Measurements from ENCODE around the gene LGALS16.
"Not testable (repeated sequence)": the region's sequence is repeated elsewhere in the genome, so short reads cannot be mapped to it uniquely, and the experiment has no call there.

Gene LGALS16

DNA sequence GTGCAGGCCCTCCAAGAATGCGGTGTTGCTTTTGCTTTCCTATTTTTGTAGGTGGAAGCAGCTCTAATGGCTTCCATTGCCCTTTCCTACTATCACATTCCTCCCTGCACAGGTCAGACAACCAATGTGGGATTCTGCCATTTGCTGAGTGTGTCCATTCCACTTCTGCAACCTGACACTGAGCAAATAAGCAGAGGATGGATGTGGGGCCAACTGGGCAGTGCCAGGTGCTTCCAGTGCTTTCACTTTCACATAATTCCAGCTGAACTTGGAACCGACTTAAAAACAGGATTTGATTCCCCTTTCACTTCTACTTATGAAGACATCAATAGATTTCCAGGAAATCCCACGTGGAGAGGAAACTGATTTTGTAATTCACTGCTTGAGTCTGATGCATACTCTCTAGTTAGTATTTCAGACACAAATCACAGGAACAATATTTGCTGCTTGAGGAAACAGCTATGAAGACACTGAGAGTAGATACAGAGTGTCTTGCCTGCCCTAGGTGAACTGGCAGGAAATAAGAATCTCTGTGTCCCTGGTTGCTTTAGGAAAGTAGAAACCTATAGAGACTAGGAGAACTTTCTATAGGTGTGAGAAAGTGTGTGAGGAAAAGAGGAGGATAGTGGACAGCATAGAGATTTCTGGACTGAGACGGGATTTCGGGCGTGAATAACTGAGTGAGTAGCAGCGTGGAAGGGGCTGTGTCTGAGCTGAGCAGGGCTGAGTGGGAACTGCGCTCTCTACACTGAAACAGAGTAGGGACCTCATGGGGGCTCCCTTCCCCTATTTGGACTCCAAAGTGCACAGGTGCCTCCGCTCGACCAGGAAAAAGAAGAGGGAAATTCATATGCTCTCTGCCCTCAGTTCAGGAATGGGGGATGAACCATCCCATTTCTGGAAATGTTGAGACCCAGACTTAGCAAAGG lies 22.5 kb downstream of the LGALS16 start:
- no peak for DNase-seq

DNA sequence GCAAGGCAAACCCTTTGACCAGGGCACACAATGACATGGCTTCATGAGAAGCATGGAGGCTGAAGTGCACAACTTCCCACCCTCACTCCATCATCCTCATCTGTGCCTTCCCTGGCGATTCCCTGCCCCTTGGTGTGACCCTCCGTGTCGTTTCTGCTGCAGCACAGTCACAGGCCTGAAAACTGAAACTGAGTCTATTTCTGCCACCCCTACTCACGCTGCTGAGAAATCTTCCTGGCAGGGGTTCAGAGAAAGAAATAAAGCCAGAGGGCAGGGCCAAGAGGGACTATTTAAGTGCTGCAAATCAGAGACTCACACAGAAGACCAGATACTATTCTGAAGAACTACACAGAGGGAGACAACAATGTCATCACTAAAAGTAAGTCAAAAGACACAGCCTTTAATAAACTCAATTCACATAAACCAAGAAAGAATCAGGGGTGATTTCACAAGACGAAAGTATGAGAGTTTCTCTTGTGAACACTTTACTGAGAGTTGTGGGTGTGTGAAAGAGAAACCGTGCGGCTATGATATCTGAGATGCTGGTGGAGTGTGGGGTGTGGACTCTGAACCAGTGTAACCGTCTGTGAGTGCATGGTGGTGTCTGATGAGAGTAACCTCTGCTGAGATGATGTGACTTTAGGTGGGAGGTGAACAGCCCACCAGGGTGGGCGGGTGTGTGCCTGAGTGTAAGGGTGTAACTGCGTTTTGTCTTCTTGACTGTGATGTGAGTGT lies 23.5 kb downstream of the LGALS16 start:
- no peak for DNase-seq

DNA sequence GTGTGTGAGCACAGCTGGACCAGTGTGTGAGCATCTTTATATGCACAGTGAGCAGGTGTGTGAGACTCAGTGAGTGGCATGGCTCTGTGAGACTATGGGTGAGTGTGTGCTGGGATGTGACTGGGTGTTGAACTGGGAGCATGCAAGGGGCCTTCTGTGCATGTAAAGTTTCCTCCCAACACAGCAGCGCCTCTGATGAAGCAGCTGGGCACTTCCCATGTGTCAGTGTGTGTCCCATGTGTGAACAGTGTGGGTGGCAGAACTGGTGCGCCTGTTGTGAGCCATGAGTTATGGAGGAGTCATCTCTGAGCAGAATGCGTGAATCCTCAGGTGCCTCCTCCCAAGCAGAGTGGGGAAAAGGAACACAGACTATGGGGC lies 24.1 kb downstream of the LGALS16 start:
- no peak for DNase-seq

DNA sequence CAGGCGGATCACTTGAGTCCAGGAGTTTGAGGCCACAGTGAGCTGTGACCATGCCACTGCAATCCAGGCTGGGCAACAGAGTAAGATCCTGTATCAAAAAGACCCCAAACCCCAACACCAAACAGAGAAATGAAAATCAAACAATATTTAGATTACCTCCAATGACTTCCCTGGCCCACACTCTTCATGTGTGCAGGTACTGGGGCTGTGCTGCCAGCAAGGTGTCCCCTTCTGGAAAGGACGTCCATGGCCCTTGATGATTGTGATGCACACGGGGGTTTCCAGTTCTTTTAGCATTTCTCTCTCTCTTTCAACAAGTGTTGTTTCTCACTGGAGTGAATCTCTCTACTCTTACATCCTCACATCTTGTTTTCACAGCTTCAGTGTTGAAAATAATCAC lies 24.9 kb downstream of the LGALS16 start:
- no peak for DNase-seq

DNA sequence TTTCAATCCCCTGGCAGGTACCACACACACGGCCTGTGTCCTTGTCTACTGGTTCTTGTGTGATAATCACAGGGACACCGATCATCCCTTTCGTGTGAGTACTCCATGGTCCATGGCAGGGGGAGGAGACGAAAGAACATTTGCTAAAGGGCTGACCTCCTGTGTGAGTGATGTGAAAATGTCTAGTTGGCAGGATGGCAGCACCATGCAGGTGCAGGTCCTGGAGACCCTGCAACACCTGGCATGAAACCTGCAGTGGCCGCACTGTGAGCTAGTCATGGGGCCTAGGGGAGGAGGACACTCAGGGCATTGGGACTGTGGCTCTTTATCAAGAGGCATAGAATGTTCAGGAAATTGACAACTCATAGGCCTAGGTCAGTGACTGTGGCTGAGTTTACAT lies 25.7 kb downstream of the LGALS16 start:
- no peak for DNase-seq

DNA sequence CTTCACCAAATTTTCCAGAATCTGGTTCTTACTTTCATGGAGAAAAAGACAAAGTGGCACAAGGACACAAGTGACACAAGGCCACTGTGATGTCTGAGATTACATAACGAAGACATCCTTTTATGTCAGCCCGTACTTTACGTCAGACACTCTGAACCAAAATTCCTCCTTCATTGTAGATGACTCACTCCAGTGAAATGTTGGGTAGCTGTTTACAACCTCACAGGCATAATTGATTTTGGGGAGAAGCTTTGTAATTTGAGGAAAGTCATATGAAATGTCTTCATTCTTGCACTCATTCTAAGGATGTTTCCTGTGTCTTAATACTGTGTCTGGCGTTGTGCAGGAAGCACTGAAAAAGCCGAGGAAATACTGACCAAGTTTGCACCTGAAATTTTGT lies 28.6 kb downstream of the LGALS16 start:
- DNase-seq = no peak

DNA sequence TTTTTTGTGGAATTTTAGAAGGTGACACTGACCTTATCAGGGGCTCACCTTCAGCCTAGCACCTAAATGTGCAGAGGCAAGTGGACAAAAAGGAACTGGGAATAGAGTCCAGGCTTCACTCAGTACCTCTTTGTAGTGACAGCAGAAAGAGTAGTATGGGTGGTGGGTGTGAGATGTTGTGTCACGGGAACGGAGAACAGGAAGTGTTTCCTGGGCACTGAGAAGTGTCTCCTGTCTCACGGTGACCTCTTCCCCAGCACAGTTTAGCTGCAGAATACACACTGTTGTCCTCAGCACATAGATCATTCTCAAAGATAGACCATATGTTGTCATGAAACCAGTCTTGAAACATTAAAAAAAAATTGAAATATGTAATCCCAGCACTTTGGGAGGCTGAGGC lies 31.0 kb downstream of the LGALS16 start:
- DNase-seq = no peak

DNA sequence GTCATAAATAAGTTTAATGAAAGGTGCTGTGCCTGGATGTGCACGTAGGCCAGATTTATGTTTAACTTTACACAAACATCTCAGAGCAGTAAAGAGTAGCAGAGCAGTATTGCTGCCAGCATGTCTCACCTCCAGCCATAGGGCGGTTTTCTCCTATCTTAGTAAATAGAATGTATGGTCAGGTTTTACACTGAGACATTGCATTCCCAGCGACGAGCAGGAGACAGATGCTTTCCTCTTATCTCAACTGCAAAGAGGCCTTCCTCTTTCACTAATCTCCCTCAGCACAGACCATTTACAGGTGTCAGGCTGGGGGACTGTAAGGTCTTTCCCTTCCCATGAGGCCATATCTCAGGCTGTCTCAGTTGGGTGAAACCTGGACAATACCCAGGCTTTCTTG lies 32.9 kb downstream of the LGALS16 start:
- not testable (repeated sequence) for DNase-seq

DNA sequence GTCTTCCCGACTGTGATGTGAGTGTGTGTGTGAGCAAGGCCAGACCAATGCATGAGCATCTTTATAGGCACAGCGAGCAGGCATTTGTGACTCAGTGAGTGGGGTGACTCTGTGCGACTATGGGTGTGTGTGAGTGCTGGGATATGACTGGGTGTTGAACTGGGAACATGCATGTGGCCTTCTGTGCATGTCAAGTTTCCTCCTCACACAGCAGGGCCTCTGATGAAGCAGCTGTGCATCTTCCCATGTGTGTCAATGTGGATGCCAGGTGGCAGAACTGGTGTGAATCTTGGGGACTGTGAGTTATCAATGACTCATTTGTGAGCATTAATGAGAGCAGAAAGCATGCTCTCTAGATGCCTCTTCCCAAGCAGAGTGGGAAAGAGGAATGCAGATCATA lies 36.5 kb downstream of the LGALS16 start:
- DNase-seq = no peak

DNA sequence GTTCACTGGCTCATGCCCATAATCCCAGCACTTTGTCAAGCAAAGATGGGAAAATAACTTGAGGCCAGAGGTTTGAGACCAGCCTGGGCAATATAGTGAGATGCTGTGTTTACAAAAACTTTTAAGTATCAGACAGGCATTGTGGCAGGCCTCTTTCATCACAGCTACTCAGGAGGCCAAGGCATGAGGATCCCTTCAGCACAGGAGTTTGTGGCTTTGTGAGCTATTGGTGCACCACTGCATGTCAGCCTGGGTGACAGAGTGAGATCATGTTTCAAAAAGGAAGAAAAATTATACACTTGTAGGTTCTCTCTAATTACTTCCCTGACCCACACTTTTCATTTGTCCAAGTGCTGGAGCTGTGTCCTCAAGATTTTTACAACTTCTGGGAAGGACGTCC lies 37.1 kb downstream of the LGALS16 start:
- no peak for DNase-seq

DNA sequence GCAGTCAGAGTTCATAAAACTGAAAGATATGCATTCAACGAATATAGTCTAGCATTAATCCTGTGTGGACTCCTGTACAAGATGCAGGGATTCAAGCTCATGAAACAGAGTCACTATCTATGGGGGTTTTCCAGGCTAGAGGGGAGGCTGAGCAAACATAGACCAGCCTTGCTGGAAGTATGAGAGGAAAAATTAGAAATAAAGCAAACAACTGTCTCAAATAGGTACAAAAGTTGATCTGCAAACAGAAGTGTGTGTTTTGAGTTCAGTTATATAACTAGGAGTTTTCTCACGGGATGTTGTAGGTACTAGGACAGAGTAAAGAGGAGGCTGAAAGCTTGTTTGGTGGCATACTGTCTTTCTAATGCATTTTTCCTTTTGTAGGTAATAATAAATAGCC lies 40.0 kb downstream of the LGALS16 start:
- DNase-seq = no peak

DNA sequence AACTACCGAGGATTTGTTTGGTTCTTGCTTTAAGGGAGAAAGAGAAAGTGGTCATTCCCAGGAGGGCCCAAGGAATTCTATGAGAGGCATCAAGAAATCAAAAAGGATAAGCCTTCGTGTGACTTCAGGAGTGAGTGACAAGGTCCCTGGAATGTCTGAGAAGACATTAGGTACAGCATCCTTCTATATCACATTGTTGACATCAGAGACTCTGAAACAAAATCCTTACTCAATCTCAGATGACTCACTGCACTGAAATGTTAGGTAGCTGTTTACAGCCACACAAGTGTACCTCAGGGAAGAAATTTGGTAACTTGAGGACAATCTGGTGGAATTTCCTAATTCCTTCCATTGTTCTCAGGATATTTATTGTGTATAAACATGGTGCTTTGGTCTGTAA lies 40.7 kb downstream of the LGALS16 start:
- no peak for DNase-seq

DNA sequence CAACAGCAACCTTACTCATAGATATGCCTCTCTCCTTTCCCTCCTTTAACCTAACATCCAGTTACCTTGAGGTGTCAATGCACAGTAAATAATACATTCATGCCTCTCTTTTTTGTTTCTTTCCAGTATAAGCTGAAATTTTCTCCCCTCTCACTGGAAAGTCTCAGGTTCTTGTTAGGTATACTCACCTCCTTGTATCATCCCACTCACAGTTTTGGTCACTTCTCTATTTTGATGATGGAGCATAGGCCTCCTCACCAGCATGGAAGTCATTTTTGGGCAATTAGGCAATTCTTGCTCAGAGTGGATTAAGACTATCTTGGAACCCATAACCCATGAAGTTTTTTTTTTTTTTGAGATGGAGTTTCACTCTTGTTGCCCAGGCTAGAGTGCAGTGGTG lies 42.8 kb downstream of the LGALS16 start:
- DNase-seq = no peak

DNA sequence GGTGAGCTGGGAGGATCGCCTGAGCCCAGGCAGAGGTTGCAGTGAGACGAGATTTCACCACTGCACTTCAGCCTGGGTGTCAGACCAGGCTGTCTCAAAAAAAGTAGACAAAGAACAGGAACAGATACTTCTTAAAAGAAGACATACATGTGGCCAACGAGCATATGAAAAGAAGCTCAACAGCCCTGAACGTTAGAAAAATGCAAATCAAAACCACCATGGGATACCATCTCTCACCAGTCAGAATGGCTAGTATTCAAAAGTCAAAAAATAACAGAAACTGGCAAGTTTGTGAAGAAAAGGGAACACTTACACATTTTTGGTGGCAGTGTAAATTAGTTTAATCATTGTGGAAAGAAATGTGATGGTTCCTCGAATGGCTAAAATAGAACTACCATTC lies 45.6 kb downstream of the LGALS16 start:
- no peak for DNase-seq

DNA sequence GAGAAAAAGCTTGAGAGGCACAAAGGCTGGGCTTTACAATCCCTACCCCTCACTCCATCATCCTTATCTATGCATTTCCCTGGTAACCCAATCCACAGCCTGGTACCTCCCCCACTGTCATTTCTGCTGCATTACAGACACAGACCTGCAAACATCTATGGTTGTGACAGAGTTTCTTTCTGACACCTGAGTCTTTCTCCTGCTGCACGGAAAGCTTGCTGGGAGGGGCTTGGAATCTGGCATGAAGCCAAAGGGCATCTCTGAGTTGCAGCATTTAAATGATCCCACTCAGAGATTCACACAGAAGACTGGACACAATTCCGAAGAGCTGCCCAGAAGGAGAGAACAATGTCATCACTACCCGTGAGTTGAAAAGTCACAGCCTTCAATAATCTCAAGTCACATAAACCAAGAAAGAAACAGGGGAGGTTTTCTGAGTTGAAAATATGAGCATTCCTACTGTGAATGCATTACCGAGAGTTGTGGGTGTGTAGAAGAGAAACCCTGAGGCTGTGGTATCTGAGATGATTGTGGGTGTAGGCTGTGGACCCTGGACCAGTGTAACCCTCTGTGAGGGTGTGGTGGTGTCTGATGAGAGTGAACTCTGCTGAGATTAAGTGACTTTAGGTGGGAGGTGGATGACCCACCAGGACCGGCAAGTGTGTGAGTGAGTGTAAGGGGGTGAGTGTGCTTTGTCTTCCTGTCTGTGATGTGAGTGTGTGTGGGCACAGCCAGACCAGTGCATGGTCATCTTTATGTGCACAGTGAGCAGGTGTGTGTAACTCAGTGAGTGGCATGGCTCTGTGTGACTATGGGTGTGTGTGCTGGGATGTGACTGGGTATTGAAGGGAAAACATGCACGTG lies 48.7 kb downstream of the LGALS16 start, which contains the start of gene LGALS14:
Gene LGALS14 (plus strand): TSS at position 301 of the 864 bp plus-strand sequence. CDS start 48 bp downstream, at position 349.
- no peak for DNase-seq

DNA sequence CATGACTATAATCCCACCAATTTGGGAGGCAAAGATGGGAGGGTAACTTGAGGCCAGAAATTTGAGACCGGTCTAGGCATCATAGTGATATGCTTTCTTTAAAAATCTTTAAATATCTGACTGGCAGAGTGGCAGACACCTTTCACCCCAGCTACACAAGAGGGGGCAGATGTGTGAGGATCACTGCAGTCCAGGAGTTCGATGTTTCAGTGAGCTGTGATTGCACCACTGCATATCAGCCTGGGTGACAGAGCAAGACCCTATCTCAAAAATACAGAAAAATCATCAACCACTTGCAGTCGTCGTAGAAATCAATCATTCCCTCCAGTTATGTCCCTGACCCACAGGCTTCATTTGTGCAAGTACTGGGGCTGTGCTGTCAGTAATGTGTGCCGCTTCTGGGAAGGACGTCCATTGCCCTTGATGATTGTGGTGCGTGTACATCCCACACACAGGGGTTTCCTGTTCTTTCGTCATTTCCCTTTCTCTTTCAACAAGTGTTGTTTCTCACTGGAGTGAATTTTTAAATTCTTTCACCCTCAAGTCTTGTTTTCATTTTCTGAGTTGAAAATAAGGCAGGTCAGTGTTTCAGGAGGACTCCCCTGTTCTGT lies 50.0 kb downstream of the LGALS16 start:
- no peak for DNase-seq

DNA sequence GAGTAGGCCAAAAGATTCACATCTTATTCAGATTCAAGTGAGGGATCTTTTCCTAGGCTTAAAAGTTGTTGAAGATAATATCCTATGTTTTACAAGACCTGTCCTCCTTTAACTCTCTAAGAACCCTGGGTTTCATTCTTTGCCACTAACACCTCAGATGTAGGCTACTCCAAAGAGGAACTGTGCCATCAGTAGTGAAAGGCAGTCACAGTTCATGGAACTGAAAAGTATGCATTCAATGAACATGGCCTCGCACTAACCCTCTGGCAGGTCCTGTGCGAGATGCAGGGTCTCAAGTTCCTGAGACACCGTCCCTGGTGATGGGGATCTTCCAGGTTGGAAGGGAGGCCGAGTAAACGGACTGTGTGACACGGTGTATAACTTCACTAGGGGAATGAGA lies 52.9 kb downstream of the LGALS16 start:
- no peak for DNase-seq

DNA sequence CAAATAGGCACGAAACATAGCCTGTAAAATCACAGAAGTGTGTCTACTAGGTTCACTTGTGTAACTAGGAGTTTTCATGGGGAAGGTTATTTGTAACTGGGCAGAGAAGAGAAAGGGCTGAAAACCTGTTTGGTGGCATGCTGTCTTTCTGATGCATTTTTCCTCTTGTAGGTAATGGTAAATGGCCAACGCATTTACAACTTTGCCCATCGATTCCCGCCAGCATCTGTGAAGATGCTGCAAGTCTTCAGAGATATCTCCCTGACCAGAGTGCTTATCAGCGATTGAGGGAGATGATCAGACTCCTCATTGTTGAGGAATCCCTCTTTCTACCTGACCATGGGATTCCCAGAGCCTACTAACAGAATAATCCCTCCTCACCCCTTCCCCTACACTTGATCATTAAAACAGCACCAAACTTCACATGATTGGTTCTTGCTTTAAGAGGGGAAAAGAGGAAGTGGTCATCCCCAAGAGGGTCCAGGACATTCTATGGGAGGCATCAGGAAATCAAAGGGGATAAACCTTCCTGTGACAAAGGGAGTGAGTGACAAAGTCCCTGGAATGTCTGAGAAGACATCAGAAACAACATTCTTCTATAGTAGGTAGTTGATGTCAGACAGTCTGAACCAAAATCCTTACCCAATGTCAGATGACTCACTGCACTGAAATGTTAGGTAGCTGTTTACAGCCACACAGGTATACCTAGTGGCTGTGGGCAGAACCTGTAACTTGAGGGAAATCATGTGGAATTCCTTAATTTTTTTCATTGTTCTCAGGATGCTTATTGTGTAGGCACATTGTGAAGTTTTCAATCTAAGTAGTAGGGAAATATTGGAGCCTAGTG lies 53.5 kb downstream of the LGALS16 start:
- no peak for DNase-seq
